HG02884 (cell line): Measurements from ENCODE around the gene ADRA1B.

Experiments used
- ATAC-seq: cut with Tn5 transposase; IDR thresholded peaks from one replicate; pipeline ENCODE4 v1.9.1; 2021; ENCODE audit warnings: mild to moderate bottlenecking, moderate library complexity; ENCODE audit not compliant: unreplicated experiment

ADRA1B gene

GRCh38 chr5:159923008-159923407 is 6.7 kb downstream of the ADRA1B start:
- ATAC-seq = no peak

GRCh38 chr5:159928122-159928909 is 12.0 kb downstream of the ADRA1B start:
- ATAC-seq = no peak

GRCh38 chr5:159929176-159929575 is 12.9 kb downstream of the ADRA1B start:
- ATAC-seq = no peak

DNA sequence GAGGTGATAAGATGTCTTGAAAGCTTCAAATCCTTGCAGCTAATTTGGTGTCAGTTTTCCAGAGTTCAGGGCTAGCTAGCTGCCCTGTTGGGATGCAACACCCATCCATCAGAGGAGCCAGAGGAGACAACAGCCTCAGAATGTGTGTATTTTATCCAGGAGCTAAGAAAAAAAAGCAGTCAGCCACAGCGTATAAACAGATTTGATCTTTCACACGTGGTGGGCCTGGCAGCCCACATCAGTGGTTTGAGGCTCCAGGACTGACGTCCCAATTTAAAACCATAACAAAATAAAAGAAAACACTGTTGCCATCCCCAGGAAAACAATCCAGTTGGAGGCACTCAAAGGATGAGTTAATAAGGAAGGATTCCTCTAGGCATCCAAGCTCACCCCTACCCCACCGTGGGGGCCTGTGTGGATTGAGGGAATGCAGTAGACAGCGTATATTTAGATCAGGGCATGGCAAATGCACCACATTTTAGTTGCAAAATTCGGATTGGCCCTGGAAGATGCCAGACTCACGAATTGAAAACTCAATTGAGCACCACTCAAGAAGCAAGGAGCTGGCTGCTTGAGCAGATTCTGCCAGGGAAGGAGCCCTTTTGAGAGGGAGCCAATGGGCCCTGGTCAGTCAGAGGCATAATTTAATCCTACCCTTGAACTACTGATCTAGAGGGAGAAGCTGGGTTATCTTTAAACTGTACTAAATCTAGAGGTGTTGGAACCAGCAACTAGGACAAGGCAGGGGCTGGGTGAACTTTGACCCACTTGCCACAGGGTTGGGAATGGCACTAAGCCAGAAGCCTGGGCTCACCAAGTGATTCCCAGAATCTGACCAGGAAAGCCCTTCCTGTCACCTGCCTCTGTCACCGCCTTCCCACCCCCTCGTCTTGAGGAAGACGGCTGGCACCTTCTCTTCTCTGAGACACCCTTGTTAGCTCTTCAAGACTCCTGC is 17.5 kb downstream of the ADRA1B start:
- ATAC-seq = no peak

DNA sequence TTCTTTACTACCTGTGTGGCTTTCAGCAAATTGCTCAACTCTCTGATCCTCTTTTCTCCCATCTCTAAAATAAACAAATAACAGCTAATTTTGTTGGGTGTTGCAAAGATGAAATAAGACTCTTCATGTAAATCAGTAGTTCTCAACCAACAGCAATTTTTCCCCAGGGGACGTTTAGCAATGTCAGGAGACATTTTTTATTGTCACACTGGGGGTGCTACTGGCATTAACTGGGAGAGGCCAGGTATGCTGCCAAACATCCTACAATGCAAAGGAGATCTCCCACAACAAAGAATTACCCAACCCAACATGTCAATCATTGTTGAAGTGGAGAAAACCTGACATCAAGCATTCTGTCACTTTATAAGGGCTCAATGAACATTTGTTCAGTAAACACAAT is 19.7 kb downstream of the ADRA1B start:
- no peak for ATAC-seq

GRCh38 chr5:159936686-159937329 is 20.5 kb downstream of the ADRA1B start:
- ATAC-seq = no peak

DNA sequence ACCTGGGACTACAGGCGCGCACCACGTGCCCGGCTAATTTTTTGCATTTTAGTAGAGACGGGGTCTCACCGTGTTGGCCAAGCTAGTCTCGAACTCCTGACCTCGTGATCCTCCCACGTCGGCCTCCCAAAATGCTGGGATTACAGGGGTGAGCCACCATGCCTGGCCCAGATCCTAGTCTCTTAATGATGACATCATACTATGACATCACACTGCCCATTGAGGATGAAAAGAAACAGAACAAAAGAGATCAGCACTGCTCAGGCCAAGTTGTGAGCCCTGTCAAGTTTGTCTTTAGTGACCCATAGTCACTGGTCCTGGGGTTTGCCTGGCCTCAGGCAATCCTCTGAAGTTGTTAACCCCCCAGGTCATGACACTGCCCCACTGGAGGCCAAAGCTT is 21.3 kb downstream of the ADRA1B start:
- no peak for ATAC-seq

- ATAC-seq = no peak
These were observed 27.0 kb downstream of the ADRA1B start for GRCh38 chr5:159943326-159943725.

DNA sequence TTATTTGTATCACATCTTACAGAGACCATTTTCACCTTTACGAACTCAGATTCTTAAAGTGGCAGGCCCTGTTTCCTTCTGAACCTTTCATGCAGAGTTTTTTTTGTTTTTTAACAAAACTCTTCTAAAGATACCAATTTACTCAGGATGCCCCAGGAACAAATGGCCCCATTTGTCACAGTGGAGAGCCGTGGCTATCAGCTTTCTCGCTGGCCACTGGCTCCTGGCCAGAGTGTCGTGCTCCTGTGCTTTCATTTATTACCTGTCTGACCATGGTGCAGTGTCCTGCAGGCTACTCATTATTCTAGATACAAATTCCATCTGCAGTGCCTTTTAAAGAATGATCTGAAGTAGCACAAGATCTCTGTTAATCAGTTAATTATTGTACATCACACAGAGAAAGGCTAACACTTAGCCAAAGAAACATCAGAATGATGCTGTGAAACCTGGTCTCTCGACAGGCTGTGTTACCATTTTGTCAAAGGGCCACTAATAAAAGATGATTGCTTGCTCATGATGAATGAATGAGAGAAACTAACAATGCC is 27.8 kb downstream of the ADRA1B start:
- no peak for ATAC-seq

- ATAC-seq = no peak
These were observed 29.1 kb downstream of the ADRA1B start for GRCh38 chr5:159945359-159945758.

DNA sequence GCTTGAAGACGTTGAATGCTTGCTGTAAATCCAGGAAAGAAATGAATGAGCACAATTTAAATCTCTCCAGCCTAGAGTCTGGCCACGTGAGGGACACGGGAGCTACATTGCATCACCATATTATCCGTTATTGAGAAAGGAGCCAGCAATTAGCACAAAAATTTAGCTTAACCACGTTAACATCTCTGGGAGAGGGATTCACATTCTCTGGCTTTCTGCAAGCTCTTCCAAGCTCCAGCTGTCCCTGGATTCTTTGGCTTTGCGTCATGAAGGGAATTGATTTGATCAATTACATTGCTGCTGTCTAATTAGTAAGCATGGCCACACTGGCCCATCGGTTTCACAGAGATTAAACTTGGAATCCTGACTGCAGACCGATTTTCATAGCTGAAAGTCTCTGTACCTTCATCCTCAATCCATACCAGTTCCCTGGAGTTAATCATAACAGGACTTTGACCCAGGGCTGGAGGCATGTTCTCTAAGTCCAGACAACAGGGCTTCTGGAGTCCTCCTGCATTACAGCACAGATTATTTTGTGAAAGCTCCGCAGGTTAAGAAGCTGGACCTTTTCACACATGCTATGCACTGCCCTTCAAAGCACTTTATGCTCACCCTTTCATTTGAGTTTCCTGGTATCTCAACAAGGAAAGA is 31.6 kb downstream of the ADRA1B start:
- ATAC-seq = no peak

DNA sequence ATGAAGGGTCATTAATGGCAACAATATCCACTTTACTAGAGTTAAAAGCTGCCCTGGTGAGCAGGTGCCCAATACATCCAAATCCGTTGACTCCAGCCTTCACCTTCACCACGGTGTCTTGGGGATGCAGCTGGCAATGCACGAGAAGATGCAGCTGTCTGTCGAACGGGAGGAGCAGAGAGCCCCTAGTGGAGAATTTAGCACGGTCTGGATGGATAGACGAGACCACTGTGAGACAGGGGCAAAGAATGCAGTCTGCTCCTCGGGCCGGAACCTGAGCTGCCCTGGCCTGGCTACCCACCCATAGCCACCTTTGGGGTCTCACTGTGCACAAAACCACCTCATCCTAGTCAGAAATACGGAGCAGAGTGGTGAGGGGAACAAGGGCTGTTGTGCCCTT is 35.1 kb downstream of the ADRA1B start:
- ATAC-seq = no peak

GRCh38 chr5:159951834-159952233 is 35.6 kb downstream of the ADRA1B start:
- no peak for ATAC-seq

- ATAC-seq = no peak
These were observed 37.3 kb downstream of the ADRA1B start for GRCh38 chr5:159953609-159954008.

DNA sequence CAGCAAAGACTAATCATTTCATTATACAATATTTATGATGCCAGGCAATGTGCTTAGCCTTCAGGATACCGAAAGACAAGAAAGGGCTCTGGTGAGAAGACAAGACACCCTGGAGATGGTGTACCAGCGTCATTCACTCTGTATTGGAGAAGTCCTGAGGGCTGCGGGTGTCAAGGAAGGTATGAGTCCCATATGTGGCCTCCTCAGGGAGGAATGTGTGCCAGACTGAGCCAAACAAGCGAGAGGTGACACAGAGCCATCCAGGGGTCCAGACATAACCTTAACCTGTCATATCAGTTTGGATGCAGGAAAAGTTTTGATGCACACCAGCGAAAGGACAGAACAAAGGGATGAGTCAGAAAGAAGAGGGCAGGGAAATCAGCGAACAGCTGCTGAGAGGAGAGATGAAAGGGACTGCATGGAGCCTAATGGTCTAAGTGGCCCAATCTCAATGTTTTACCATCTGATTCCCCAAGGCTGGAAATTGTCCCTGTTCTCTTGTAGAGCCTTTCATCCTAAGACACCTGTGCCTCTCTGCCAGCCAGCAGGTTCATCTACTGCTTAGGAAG is 38.9 kb downstream of the ADRA1B start:
- no peak for ATAC-seq

- no peak for ATAC-seq
These were observed 39.8 kb downstream of the ADRA1B start for GRCh38 chr5:159956074-159956473.

- ATAC-seq = no peak
These were observed 45.2 kb downstream of the ADRA1B start for GRCh38 chr5:159961176-159962160.

- no peak for ATAC-seq
These were observed 45.9 kb downstream of the ADRA1B start for GRCh38 chr5:159962214-159962613.

DNA sequence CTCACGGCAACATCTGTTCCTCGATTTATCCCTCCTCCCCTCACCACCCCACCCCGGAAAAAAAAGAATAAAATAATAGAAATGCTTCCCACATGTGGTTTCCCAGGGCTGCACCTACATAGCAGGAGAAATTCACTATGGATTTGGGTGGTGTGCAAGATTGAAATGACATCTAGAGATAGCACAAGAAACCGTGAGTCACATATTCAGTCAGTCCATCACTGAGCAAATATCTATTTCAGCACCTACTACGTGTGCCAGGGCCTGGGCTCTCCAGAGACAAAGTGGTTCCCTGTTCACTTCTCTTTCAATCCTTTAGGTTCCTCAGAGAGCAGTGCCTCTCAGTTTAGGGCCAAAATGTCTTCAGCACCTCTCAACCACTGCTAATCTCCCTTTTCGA is 47.7 kb downstream of the ADRA1B start:
- no peak for ATAC-seq
